Epithelial cell of prostate (primary cell): Measurements from ENCODE around the gene GTPBP1.

ENCODE experiments used
- DNase-seq: peaks from one replicate; pipeline ENCODE4 v3.0.0-alpha.2; 2011; ENCODE audit warnings: low read depth, low spot score
- H3K27ac ChIP-seq: fragments of 450-650 bp; 2 replicates; pipeline ENCODE4 v1.5.1; 2017; ENCODE audit warnings: mild to moderate bottlenecking

GTPBP1 gene

DNA sequence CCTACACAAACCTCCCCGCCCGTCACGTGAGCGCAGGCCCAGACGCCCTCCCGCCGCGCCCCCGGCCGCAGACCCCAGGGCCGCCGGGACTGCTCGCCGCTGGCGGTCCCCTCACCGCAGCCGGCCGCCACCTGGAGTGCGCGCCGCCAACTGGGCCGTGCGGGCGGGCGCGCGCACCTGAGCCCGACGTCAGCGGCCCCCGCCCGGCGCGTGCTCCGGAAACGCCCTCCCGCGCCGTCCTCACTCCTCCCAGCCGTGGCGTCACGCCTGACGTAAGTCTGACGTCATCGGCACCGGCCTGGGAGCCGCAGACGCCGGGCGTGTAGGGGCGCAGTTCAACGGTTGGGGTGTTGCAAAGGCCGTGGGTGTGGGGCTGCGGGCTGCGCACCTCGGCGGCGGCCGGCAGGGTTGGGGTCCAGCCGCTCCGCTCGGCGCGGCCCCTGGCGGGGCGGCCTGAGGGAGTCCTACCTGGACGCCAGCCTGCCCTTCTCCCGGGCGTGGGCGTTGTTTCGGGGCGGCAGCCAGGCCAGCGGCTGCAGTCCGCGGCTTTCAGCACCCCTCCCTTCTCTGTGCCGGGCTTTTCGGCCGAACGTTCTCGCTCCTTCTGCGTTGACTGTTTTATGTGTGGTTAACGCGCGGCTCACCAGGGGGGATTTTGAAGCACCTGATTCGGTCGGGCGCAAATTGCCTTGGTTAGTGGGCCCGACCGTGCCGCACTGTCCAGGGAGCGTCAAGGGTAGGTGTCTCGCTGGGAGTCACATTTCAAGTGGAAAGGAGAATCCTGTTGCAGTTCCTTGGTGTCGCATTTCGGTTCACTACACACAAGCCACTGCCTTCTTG lies 4.7 kb upstream of the GTPBP1 start, which contains the start of gene JOSD1:
JOSD1 (minus strand) TSS at position 155 of the 840 bp plus-strand sequence. CDS start 956 bp downstream, outside the sequence.
- H3K27ac ChIP-seq = peak within 1 kb of the TSS; percentile 91
- DNase-seq = peak; percentile 83

DNA sequence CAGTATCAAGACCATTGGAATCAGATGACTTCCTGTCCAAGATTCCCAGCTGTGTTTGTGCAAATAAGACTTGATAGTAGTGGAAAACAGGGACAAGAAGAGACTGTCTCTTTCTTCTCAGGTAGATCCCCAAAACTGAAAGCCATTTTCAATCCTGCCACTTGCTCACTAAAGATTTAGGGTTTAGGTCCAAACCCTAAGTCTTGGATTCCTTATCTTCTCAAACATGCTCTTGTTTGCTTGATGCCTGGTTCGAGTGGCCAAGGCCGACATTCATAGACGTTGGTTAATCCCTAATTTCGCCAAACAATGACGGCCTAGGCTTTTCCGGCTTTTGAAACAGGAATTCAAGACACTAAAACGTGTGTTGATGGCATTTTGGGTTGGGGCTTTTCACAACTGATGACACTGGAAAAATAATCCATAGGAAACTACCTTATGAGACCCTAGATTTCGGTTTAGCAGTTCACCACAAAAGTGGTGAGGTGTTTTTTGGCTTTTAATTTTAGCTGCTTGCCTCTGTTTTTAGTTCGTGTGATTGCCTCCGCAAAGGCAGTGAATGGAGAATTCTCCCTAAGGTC lies 1.0 kb upstream of the GTPBP1 start:
- peak overlapping the region; percentile 72 for H3K27ac ChIP-seq
- DNase-seq = no peak

DNA sequence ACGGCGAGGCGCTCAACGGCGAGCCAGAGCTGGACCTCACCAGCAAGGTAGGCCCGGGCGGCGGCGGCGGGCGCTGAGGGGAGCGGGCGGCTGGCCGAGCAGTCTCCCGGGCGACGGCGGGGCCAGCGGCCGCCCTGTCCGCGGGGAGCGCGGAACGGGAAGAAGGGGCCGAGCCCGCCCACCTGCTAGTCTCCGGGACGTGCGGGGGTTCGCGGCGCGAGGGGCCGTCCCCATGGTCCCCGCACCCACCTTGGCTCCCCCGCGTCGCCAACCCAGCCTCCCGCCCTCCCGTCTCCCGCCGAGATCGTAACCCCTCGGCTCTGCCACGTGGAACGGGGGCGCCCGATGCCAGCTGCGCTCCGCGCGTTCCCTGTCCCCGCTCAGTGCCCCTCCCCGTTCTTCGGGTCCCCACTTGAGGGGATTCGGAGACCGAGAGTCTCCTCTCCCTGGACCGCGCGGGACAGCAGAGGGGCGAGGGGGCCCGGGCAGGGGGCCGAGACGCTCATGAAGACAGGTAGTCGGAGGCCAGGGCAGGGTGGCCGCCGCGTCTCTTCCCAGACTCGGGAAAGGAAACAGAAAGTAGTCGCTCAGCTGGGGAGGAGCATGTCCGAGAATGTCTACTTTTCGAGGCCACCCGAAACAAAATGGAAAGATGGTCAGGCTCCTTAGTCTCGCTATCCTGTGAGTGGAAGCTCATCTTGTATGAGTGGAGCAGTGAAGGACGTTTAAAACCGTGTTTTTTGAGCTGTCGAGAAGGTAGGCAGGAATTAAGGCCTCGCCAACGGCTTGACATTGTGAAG lies 557 bp downstream of the GTPBP1 start:
- DNase-seq = no peak

DNA sequence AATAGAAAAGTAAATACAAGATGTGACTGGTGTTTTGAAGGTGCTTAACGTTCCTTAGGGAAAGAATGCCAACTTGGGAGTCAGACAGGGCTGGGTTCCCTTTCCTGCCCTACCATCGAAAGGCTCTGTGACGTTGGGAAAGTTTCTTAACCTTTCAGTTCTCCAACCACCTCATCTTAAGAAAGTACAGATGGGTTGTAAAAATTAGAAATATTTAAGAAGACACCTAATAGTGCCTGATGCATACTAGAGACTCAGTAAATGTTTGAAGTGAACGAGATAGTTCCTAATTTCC lies 1.1 kb downstream of the GTPBP1 start:
- DNase-seq = no peak
- peak overlapping the region; percentile 87 for H3K27ac ChIP-seq

More for the DNA sequence above, 557 bp downstream of the GTPBP1 start:
- H3K27ac ChIP-seq = peak overlapping the region; percentile 87

DNA sequence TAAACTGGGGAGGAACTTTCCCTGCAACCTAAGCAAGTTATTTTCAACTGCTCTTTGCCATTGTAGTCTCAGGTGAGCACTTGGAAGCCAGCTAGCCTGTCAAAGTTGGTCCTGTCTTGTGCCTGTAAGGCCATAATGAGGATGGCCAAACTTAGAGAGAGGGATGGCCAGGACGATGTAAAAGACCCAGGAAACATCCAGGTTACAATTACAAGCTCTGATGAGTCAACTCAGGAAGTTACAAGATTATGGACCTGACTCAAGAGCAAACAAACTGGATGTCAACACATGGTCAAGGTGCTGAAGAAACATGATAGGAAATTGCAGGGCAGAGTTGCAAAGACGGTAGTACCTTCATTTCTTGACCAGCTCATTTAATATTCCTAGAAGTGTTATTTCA lies 1.6 kb downstream of the GTPBP1 start:
- no peak for DNase-seq
- H3K27ac ChIP-seq = peak overlapping the region; percentile 87

DNA sequence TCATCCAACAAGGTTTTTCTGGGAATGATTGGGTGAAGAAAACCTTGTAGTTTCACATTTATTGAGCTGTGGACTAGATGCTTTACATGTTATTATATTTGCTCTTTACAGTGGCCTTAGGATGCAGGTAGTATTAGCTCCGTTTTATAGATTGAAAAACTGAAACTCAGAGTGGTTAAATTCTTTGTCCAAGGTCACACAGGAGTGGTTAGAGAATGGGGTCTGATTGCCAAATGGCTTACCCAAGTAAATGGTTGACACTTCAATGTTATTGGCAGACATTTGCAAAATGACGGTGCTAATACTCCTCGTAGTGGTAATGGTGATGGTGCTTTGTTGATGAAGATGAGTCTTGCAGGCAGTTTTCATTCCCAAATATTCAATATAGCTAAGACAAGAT lies 2.2 kb downstream of the GTPBP1 start:
- H3K27ac ChIP-seq = peak overlapping the region; percentile 87
- DNase-seq = no peak

DNA sequence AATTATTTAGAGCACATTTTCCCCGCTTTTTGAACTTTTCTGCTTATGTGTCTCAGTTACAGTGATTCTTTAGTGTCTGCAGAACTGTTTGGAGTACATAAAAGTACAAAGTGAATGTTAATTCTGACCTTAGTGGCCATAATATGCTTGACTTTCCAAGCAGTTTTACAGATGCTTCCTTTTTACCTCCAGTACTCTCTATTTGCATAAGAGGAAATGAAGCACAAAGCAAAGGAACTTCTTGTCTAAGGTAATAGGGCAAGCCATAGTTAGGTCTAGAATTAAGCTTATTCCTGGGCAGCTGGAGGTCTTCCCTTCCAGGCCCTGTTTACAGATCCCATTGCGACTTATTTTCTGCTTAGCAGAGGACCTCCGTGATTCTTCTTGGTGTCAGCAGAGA lies 3.6 kb downstream of the GTPBP1 start:
- no peak overlapping the region for H3K27ac ChIP-seq
- no peak for DNase-seq

DNA sequence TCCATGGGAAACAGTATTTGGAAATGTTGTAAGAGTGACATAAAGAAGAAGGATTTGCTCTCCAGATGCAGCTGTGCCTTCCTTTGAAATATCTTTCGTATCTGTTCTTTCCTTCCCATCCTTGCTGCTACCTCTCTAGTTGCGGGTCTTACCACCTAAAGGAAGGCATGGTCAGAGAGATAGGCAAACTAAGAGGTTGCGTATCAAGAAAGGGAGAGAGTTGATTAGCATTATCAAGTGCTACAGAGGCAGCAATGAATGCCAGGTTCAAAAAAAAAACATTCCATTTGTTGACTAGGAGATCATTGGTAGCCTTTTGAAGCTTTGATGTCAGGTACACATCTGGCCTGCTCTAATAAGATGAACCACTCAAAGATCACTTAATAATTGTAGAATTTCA lies 4.6 kb downstream of the GTPBP1 start:
- DNase-seq = no peak
- H3K27ac ChIP-seq = peak overlapping the region; percentile 0

DNA sequence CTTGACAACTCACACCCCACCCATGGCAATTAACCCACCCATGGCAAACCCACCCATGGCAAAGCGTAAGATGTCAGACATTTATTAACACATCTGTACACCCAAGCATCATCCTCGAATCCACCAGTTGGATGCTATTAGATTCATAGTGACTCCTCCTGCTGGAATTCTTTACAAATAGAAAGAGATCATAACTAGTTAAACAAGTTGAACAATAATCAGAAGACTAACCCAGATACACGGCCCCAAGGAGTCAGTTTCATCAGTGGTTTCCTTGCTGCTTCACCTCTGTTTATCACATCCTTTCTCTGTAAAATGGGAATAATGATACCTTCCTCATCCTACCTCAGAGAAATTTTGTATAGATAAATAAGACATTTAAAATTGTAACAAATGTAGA lies 5.1 kb downstream of the GTPBP1 start:
- no peak for DNase-seq

DNA sequence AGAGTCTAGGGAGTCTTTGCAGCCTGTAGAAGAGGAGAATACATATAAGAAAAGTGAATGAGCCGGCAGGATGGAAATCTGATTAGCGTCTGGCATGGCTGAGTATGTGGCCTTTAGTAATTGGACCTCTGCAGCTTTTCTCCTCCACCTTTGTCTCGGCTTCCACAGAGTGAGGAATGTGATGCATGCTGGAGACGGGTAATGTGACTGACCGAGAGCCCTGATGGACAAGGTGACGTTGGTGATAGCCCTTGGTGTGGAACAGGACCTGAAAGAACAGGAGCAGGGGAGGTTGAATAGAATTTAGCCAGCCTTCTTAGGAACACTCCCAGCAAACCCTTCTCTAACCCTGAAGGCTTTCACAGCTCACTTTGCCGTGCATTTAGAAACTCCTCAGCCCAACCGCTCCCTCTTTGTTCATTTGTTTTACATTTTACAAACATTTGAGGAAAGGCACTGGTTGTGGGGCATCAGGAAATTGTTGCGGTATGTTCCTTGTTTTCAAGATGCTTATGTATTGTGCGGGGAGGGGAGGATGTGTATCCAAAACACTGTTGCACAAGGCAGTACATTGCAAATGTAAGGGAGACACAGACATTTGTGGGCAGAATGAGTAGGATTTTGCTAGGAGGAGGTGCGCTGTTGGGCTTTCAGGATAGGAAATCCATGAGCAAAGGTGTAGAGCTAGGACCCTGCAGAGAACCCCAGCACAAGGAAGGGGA lies 6.9 kb downstream of the GTPBP1 start:
- H3K27ac ChIP-seq = no peak overlapping the region
- DNase-seq = no peak

More for the DNA sequence above, 5.1 kb downstream of the GTPBP1 start:
- peak overlapping the region; percentile 0 for H3K27ac ChIP-seq

DNA sequence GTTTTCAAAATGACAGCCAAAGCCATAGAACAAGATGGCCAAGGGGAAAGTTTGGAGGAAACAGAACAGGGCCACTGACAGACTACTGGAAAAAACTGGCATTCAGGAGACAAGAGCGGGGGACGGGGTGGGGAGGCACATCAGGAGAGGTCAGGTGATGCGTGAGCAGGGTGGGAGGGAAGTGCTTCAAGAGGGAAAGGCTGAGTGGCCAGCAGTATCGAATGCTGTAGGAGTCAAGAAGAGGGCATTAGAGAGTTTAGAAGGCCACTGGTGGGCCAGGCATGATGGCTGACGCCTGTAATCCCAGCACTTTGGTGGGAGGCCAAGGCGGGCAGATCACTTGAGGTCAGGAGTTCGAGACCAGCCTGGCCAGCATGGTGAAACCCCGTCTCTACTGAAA lies 8.2 kb downstream of the GTPBP1 start:
- no peak overlapping the region for H3K27ac ChIP-seq
- no peak for DNase-seq

DNA sequence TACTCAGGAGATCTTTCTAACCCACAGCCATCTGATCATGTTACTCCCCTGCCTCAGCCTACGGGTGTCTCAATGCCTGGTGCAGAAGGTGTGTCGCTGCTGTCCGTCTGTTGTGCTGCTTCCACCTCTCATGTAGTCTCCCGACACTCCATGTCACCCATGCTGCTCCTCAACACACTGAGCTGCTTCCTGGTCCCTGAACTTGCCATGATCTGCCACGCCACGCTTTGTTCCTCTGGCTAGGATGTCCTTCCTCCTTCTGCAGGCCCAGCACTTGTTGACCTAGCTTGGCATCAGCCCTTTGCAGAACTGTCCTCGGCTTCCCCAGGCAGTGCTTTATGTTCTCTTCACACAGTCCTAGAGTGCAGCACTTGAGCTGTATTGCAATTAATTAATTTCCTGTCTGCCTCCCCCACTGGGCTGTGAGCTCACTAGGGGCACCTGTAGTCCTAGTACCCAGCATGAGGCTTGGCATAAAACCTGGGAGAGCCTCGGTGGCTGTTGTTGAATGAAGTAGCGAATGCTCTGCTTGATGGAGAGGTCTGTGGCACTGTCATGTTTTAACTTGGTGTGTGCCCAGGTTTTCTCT lies 9.5 kb downstream of the GTPBP1 start:
- no peak overlapping the region for H3K27ac ChIP-seq
- no peak for DNase-seq

DNA sequence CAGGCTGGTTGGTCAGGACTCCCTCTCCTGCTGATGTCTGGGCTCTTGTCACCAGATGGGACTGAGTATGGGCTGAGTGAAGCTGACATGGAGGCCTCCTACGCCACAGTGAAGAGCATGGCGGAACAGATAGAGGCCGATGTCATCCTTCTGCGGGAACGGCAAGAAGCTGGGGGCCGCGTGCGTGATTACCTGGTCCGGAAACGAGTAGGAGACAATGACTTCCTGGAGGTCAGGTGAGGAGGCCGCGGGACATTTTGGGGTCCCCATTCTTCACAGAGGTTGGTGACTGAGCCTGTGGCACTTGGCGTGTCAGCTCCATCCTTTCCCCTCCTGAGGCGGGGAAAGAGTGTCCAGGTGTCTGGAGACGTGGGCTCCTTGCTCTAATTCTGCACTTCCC lies 10.1 kb downstream of the GTPBP1 start:
- no peak for DNase-seq
- H3K27ac ChIP-seq = no peak overlapping the region

DNA sequence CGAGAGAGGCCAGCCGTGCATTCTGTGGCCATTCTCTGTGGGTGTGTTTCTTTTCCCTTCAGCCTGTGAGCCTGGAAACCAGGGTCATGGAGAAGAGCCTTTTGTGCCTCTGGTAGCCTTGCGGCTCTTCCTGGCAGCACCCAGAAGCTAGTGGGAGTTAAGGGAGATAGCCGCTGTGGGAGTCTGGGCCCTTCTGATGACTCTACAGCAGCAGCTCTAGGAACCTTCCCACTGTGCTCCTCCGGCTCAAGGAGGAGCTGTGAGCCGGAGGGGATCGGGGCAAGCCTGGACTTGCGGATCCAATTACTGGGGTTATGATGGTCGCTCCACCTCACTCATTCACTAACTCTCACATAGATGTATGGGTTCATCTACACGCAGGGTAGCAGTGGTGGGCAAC lies 10.5 kb downstream of the GTPBP1 start:
- DNase-seq = no peak
- H3K27ac ChIP-seq = no peak overlapping the region

DNA sequence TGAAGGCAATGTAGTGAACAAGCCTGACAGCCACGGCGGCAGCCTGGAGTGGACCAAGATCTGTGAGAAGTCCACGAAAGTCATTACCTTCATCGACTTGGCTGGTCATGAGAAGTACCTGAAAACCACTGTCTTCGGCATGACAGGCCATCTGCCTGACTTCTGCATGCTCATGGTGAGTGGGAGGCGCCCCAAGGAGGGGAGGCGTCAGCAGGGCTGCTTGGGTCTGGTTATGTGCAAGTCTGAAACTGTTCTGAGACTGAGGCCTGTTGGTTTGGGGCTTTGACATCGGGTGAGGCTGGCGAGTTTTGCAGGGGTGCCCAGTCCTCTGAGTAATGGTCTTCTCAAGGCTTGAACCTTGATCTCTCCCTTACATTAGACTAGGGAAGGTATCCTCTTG lies 11.1 kb downstream of the GTPBP1 start:
- no peak for DNase-seq
- H3K27ac ChIP-seq = no peak overlapping the region

DNA sequence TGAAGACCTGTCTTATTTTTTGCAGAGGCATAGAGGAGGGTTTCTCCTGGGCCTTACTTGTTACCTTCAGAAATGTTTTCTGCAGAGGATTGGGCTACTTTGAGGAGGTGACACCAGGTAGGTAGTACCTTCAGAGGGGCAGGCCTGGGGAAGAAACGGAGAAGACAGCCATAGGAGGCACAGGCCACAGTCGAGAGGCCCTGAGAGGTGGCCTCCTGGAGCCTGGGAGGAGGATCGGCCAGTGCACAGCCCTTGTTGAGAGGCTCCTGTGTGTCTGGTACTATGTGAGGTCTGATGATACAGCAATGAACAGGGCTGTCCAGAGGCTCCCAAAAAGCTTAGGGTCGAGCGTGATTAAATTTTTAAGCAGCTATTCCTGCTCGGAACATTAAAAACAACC lies 11.5 kb downstream of the GTPBP1 start:
- H3K27ac ChIP-seq = no peak overlapping the region
- DNase-seq = no peak

DNA sequence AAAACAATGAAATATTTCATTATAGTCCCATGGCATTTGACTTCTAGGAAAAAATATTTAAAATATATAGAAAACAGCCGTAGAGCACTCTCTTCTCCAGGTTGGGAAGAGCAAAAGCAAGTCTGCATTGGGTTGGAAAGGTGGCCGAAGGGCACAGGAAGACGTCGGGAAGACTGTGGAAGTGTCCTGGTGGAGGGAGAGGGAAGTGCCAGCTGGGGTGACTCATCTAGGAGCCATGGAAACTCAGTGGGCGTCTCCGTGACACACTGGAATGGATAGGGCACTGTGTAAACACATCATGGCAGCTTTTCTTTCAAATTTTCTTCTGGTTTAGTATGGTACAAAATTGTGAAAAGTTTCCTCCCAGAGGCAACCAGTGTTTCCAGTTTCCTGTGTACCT lies 12.7 kb downstream of the GTPBP1 start:
- no peak for DNase-seq
- H3K27ac ChIP-seq = peak overlapping the region; percentile 42

DNA sequence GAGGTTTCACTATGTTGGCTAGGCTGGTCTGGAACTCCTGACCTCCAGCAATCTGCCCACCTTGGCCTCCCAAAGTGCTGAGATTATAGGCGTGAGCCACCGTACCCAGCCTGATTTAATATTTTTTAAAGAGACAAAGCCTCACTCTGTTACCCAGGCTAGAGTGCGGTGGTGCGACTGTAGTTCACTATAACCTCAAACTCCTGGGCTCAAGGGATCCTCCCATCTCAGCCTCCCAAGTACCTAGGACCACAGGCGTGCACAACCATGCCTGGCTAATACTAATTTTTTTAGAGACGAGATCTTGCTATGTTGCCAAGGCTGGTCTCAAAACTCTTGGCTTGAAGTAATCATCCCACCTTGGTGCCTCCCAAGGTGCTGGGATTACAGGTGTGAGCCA lies 13.5 kb downstream of the GTPBP1 start:
- peak overlapping the region; percentile 42 for H3K27ac ChIP-seq
- DNase-seq = no peak

DNA sequence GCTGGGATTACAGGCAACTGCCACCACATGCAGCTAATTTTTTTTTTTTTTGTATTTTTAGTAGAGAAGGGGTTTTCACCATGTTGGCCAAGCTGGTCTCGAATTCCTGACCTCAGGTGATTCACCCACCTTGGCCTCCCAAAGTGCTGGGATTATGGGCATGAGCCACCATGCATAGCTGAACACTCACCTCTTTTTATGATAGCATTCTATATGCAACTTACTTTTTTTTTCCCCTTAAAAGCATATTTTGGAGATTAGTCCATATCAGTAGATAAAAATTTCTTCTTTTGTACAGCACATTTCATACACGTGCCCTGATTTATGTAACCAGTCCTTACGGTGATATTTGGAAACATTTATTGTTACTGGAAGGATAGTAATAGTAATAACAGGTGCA lies 14.6 kb downstream of the GTPBP1 start:
- H3K27ac ChIP-seq = no peak overlapping the region
- no peak for DNase-seq

DNA sequence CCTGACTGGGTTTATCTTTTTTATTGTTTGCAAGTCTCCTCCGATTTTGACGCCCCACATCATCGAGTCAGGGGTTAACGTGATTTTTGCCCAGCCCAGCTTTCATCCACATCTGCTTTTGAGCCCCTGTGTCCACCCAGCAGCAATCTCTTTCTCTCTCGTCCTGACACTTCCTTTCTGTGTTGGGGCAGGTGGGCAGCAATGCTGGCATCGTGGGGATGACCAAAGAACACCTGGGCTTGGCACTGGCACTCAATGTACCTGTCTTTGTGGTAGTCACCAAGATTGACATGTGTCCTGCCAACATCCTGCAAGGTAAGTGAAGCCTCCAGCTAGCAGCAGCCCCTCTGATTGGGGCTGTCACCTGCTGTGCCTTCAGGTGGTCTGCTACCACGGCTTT lies 15.8 kb downstream of the GTPBP1 start:
- no peak overlapping the region for H3K27ac ChIP-seq
- DNase-seq = no peak
